Memory B cell (primary cell): ENCODE data around the gene PPP4R2.
A peak's percentile ranks its signal among the peaks of the same experiment; 100 is the strongest.
"Not testable (repeated sequence)": the region's sequence is repeated elsewhere in the genome, so short reads cannot be mapped to it uniquely, and the experiment has no call there.

Experiments
- ATAC-seq: fragments of 150-1000 bp; cut with Tn5 transposase; 2 replicates; pipeline ENCODE4 v1.10.0; 2021; ENCODE audit warnings: low read depth, mild to moderate bottlenecking, moderate library complexity
- DNase-seq, 2 donors: peaks; one replicate each; pipeline ENCODE4 v3.0.0; 2022; ENCODE audit warnings: low spot score in 2 of 2
- H3K27ac Mint-ChIP-seq: one replicate; pipeline ENCODE4 v1.8.0; 2022; ENCODE audit warnings: mild to moderate bottlenecking, moderate library complexity, mixed read lengths
- H3K27me3 Mint-ChIP-seq: one replicate; pipeline ENCODE4 v1.8.0; 2022; ENCODE audit warnings: mixed read lengths
- H3K36me3 Mint-ChIP-seq: one replicate; pipeline ENCODE4 v1.8.0; 2022; ENCODE audit warnings: mild to moderate bottlenecking, mixed read lengths
- H3K4me1 Mint-ChIP-seq: one replicate; pipeline ENCODE4 v1.8.0; 2022; ENCODE audit warnings: mixed read lengths
- H3K4me3 Mint-ChIP-seq: one replicate; pipeline ENCODE4 v1.8.0; 2022; ENCODE audit warnings: mild to moderate bottlenecking, moderate library complexity, mixed read lengths
- H3K9me3 Mint-ChIP-seq: one replicate; pipeline ENCODE4 v1.8.0; 2022; ENCODE audit warnings: mixed read lengths

PPP4R2 gene

DNA sequence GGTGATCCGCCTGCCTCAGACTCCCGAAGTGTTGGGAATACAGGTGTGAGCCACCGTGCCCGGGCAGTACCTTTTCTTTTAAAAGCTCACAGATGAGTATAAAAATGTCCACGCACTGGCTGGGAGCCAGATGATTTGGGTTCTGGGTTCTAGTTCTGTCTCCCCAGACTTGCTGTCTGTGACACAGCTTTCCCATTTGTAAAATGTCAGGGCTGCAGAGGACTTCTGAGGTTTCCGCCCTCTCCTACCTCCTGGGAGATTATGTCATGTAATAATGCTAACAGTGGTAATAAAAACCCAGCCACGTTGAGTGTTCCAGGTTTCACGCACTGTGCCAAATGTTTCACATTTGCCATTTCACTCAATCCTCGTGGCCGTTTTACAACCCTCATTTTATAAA lies 1.3 kb upstream of the PPP4R2 start:
- peak overlapping the region; percentile 50 for H3K4me3 Mint-ChIP-seq
- peaks cover 19% of the 10 kb centered on the region for H3K4me1 Mint-ChIP-seq

DNA sequence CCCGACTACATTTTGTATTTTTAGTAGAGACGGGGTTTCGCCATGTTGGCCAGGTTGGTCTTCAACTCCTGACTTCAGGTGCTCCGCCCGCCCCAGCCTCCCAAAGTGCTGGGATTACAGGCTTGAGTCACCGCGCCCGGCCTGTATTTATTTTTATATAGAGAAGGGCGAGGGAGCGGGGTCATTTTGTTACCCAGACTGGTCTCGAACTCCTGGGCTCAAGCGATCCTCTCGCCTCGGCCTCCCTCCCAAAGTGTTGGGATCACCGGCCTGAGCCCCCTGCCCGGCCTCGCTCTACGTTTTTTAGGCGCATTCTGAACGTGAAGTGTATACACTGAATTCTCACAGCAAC lies 514 bp upstream of the PPP4R2 start:
- H3K4me3 Mint-ChIP-seq, result peak overlapping the region; percentile 85
- peaks cover 9% of the 10 kb centered on the region for H3K36me3 Mint-ChIP-seq
- peaks cover 24% of the 10 kb centered on the region for H3K4me1 Mint-ChIP-seq
- H3K27me3 Mint-ChIP-seq, result peaks cover 1% of the 10 kb centered on the region
- H3K27ac Mint-ChIP-seq, result peak overlapping the region; percentile 87
- no peaks in the 10 kb centered on the region for H3K9me3 Mint-ChIP-seq
- DNase-seq (no peak), ATAC-seq (no peak)

More for the DNA sequence above, 1.3 kb upstream of the PPP4R2 start:
- Mint-ChIP-seq H3K27ac (no peak overlapping the region), H3K9me3 (no peaks in the 10 kb centered on the region), H3K36me3 (peaks cover 5% of the 10 kb centered on the region), H3K27me3 (peaks cover 3% of the 10 kb centered on the region)
- DNase-seq, result no peak
- ATAC-seq, result no peak

DNA sequence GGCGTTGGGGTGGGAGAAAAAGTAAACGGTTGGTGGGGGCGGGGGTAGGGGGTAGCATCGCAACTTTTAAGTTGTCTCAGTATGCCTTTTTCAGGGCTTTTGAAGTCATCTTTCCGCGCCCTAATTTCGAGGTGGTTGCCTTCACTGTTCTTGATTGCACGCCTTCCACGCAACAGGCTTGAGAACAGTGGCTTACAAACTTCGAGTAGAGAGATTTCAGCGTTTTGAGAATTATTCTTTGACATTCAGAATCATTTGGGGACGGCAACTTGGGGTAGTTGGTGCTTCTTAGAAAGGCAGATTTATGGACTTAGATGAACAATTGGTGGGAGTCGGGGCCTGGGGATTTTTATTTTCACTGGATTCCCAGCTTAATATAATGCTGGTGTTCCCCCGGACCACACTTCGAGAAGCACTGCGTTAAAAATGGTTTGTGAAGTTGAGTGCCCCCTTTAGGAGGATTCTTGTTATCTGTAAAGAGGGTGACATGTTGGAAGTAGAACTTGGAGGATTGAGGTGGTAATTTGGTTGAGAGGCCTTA lies 880 bp downstream of the PPP4R2 start:
- H3K4me1 Mint-ChIP-seq, result peaks cover 31% of the 10 kb centered on the region
- H3K9me3 Mint-ChIP-seq, result no peaks in the 10 kb centered on the region

DNA sequence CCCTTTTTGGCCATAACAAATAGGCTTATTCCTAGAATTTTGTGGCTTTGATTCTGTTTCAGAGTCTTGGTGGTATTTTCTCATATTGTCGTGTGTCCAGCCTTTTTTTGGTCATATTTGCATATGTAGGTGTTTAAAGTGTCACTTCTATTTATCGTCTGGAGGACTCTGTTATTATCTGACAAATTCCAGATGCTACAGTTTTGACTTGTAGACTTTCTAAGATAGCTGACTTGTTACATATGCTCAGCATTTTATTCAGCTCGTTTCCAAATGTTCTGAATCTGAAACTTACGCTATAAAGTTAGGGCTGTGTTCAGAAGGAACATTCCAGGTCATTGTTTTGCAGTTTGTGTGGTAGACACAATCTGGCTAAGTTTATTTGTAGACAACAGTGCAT lies 1.9 kb downstream of the PPP4R2 start:
- Mint-ChIP-seq H3K9me3 (no peaks in the 10 kb centered on the region), H3K27ac (peak overlapping the region; percentile 58), H3K4me1 (peaks cover 31% of the 10 kb centered on the region), H3K36me3 (peaks cover 15% of the 10 kb centered on the region), H3K4me3 (peak overlapping the region; percentile 63), H3K27me3 (no peaks in the 10 kb centered on the region)
- DNase-seq, result no peak
- ATAC-seq, result no peak

More for the DNA sequence above, 880 bp downstream of the PPP4R2 start:
- H3K27ac Mint-ChIP-seq, result peak overlapping the region; percentile 87
- no peaks in the 10 kb centered on the region for H3K27me3 Mint-ChIP-seq
- ATAC-seq, result peak; percentile 25
- peak overlapping the region; percentile 85 for H3K4me3 Mint-ChIP-seq
- DNase-seq, result peak; percentile 24 to 35
- H3K36me3 Mint-ChIP-seq, result peaks cover 14% of the 10 kb centered on the region

DNA sequence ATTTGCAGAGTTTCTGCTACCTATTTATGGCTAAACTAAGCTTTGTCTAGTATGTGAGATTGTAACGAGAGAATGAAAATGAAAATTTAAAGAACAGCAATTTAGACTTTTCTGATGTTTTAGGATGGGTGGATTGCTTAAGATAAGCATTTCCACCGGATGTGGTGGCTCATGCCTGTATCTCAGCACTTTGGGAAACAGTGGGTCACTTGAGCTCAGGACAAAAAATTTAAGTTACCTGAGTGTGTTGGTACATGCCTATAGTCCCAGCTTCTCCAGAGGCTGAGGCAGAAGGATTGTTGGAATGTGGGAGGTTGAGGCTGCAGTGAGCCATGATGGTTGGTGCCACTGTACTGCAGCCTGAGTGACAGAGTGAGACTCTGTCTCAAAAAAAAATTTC lies 3.3 kb downstream of the PPP4R2 start:
- Mint-ChIP-seq H3K36me3 (peaks cover 24% of the 10 kb centered on the region), H3K9me3 (no peaks in the 10 kb centered on the region), H3K27ac (peak overlapping the region; percentile 76), H3K4me3 (peak overlapping the region; percentile 6), H3K27me3 (no peaks in the 10 kb centered on the region), H3K4me1 (peaks cover 34% of the 10 kb centered on the region)
- ATAC-seq, result no peak
- no peak for DNase-seq

DNA sequence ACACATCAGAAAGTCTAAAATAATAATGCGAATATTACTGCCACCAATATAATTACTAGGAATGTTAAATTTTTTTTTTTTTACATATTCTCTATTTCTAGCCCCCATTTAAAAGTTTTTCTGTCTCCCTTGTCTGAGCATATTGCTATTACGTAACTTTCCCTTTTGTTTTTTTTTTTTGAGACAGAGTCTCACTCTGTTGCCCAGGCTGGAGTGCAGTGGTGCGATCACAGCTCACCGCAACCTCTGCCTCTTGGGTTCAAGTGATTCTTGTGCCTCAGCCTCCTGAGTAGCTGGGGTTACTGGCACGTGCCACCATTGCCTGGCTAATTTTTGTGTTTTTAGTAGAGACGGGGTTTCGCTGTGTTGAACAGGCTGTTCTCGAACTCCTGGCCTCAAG lies 6.4 kb downstream of the PPP4R2 start:
- H3K4me3 Mint-ChIP-seq, H3K27me3 Mint-ChIP-seq, H3K9me3 Mint-ChIP-seq, ATAC-seq, H3K27ac Mint-ChIP-seq, DNase-seq: not testable (repeated sequence)
- Mint-ChIP-seq H3K36me3 (peaks cover 37% of the 10 kb centered on the region), H3K4me1 (peaks cover 34% of the 10 kb centered on the region)

DNA sequence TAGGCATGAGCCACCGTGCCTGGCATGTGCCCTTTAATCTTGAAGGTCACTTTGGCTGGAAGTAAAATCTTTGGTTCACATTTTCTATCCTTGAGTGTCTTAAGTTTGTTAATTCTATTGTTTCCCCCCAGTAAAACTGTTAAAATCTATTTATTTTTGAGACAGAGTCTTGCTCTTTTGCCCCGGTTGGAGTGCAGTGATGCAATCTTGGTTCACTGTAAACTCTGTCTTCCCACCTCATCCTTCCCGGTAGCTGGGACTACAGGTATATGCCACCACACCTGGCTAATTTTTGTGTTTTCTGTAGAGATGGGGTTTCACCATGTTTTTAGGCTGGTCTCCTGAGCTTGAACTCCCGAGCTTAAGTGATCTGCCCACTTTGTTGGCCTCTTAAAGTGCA lies 7.7 kb downstream of the PPP4R2 start:
- Mint-ChIP-seq H3K4me1 (peaks cover 39% of the 10 kb centered on the region), H3K36me3 (peaks cover 40% of the 10 kb centered on the region), H3K9me3 (no peaks in the 10 kb centered on the region), H3K27ac (no peak overlapping the region), H3K27me3 (no peaks in the 10 kb centered on the region), H3K4me3 (no peak overlapping the region)
- DNase-seq, result no peak
- no peak for ATAC-seq

DNA sequence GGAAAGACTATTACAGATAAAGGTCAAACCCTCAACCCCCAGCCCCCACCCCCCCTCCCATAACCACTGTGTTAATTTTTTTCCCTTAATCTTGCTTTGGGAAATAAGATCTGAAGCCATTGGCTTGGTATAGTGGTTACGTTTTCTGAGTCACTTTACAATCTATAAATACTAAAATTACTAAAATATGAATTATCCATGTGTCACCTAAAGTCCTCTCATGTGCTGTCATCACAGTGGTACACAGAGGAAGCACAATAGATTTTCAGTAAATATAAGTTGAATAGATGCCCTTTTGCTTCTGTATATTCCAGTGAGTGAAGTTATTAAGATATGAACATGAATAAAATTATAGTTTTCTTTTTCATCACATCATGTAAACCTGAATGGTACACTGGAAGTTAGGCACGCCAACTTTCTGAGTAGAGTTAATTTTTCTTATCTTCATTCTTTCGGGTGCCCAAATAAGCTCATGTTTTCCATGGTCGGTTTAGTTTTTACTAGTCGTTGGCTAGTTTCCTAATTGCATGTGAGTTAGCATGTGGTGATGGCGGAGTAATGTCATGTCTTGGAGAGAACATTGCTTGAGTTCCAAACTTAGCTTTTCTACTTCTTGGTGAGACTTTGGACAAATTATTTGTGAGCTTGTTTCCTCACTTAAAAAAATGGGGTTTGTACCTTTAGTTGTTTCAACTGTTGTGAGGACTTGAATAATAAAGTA lies 11.5 kb downstream of the PPP4R2 start:
- Mint-ChIP-seq H3K36me3 (peaks cover 32% of the 10 kb centered on the region), H3K4me1 (peaks cover 42% of the 10 kb centered on the region), H3K4me3 (no peak overlapping the region), H3K9me3 (no peaks in the 10 kb centered on the region), H3K27me3 (no peaks in the 10 kb centered on the region), H3K27ac (peak overlapping the region; percentile 12)
- no peak for DNase-seq
- no peak for ATAC-seq

DNA sequence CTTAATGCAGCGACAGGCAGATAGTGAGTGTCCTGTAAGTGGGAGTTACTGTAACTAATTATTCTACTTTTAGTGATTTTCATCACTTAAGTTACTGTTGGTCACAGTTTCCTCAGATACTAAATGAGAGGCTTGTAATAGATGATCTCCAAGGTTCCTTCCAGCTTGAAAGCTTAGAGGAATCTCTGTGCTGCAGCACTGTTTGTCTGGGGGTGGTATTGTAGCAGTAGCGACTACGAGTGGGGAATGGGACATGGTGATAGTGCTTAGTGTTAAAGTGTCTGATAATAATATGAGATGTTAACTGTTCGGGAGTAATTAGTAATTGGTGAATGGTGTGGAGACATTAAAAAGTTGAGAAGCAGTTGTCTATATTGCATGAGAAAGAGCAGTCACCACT lies 12.4 kb downstream of the PPP4R2 start:
- Mint-ChIP-seq H3K27ac (peak overlapping the region; percentile 12), H3K27me3 (no peaks in the 10 kb centered on the region), H3K36me3 (peaks cover 30% of the 10 kb centered on the region), H3K9me3 (no peaks in the 10 kb centered on the region), H3K4me3 (no peak overlapping the region), H3K4me1 (peaks cover 42% of the 10 kb centered on the region)
- DNase-seq, result no peak
- ATAC-seq, result no peak

DNA sequence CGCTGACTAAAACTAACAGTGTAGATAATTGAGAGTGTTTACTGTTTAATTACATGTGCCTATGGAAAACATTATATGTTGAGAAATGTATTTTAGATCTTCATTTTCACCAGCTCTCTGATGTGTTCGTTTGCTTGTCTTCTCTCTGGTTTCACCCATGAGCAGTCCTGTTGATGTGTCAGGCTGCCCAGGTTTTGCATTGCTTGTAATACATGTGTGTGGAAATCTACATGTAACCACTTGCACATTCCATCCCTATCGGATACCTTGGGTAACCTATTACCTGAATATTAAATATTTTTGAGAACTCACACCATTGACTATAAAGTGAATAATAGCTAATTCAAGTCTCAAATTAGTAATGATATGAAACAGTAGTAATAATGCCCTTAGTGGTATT lies 13.1 kb downstream of the PPP4R2 start:
- Mint-ChIP-seq H3K4me3 (no peak overlapping the region), H3K9me3 (no peaks in the 10 kb centered on the region), H3K27me3 (no peaks in the 10 kb centered on the region), H3K4me1 (peaks cover 41% of the 10 kb centered on the region), H3K27ac (no peak overlapping the region), H3K36me3 (peaks cover 27% of the 10 kb centered on the region)
- DNase-seq (no peak), ATAC-seq (no peak)

DNA sequence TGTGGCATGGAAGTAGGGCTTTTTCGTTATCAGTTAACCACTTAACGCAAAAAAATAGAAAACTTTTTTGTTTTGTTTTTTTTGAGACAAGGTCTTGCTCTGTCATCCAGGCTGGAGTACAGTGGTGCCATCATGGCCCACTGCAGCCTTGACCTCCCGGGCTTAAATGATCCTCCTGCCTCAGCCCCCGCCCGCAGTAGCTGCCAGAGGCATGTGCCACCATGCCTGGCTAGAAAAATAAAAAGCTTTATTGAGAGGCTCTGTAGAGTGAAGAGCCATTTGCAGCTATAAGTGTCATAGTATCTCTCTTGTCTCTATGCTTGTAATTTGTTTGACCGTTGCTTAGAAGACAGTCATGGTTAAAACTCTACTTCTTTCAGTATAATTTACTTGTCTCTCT lies 13.5 kb downstream of the PPP4R2 start:
- H3K4me1 Mint-ChIP-seq, result peaks cover 40% of the 10 kb centered on the region
- H3K4me3 Mint-ChIP-seq, result no peak overlapping the region
- no peaks in the 10 kb centered on the region for H3K9me3 Mint-ChIP-seq
- no peaks in the 10 kb centered on the region for H3K27me3 Mint-ChIP-seq
- H3K36me3 Mint-ChIP-seq, result peaks cover 23% of the 10 kb centered on the region
- DNase-seq (no peak), ATAC-seq (no peak)
- H3K27ac Mint-ChIP-seq, result no peak overlapping the region

DNA sequence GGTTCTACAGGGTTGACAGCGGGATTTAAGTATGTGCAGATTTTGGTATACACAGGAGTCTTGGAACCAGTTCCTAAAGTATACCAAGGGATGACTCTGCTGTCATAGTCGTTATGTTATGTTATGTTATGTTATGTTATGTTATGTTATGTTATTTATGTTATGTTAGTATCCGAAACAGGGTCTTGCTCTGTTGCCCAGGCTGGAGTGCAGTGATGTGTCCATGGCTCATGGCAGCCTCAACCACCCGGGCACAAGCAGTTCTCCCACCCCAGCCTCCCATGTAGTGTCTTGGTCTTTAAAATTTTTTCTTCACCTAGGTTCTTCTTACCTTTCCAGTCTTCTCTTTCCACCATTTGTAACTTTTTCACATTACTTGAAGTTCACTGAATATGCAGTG lies 21.7 kb downstream of the PPP4R2 start:
- peak overlapping the region; percentile 22 for H3K27ac Mint-ChIP-seq
- H3K4me3 Mint-ChIP-seq, result no peak overlapping the region
- ATAC-seq (no peak), DNase-seq (no peak)
- H3K4me1 Mint-ChIP-seq, result peaks cover 29% of the 10 kb centered on the region
- H3K9me3 Mint-ChIP-seq, result no peaks in the 10 kb centered on the region
- H3K36me3 Mint-ChIP-seq, result peaks cover 15% of the 10 kb centered on the region
- H3K27me3 Mint-ChIP-seq, result no peaks in the 10 kb centered on the region

DNA sequence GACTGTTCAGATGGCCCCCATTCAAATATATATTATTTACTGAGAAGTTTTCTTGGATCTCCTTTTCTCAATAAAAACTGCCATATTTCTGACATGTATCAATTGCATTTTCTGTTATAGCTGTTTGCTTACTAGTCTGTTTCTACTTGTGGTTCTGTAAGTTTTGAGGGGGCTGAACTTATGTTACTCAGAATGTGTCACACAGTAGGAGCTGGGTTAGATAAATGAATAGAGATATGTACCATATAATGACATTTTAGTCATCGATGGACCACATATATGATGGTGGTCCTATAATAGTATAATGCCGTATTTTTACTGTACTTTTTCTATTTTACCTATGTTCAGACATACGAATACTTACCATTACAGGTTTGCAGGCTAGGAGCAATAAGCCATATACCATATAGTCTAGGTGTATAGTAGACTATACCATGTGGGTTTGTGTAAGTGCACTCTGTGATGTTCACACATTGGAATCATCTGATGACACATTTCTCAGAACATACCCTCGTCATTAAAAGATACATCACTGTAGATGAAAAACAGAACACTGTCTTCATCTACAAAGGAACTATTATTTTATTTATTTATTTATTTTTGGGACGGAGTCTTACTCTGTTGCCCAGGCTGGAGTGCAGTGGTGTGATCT lies 22.3 kb downstream of the PPP4R2 start:
- Mint-ChIP-seq H3K36me3 (peaks cover 15% of the 10 kb centered on the region), H3K4me3 (no peak overlapping the region), H3K4me1 (peaks cover 29% of the 10 kb centered on the region), H3K9me3 (no peaks in the 10 kb centered on the region), H3K27ac (peak overlapping the region; percentile 22), H3K27me3 (no peaks in the 10 kb centered on the region)
- ATAC-seq (no peak), DNase-seq (no peak)

DNA sequence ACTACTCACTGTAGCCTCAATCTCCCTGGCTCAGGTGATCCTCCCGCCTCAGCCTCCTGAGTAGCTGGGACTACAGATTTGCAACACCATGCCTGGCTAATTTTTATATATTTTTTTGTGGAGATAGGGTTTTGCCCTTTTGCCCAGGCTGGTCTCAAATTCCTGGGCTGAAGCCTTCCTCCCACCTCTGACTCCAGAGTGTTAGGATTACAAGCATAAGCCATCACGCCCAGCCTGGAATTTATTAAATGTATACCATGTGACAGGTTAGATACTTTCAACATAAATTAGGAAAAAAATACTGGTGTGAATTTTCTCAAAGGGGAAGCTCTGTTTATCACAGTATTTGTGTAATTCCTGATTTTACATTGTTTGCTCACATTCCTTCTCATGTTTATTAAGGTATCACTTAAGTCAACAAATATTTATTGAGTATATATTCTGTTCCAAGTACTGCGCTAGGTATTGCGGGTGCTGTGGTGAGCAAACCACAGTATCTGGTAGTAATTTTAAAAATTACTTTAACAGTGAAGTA lies 24.8 kb downstream of the PPP4R2 start:
- Mint-ChIP-seq H3K4me1 (peaks cover 39% of the 10 kb centered on the region), H3K27ac (no peak overlapping the region), H3K27me3 (no peaks in the 10 kb centered on the region), H3K36me3 (peaks cover 9% of the 10 kb centered on the region), H3K9me3 (no peaks in the 10 kb centered on the region), H3K4me3 (no peak overlapping the region)
- ATAC-seq (no peak), DNase-seq (no peak)
